Lower lobe of right lung (tissue), 2 donors: ENCODE data around the gene ANKRD33B. TPM values are rescaled to one million over a fixed set of nuclear protein-coding genes. Genes with fewer than 3 reads are reported as not detected.
"Not testable (repeated sequence)": the region's sequence is repeated elsewhere in the genome, so short reads cannot be mapped to it uniquely, and the experiment has no call there.

ENCODE experiments used
- ATAC-seq, 2 donors: fragments of 200-7000 bp; cut with Tn5 transposase; one replicate each; pipeline ENCODE4 v1.9.1; 2020 to 2022; ENCODE audit warnings: mild to moderate bottlenecking in 2 of 2, moderate library complexity in 2 of 2
- DNase-seq: peaks from one replicate; pipeline ENCODE4 v3.0.0-alpha.2; 2020
- H3K27ac ChIP-seq: fragments of 200-600 bp; one replicate; pipeline ENCODE4 v1.8.0; 2022
- H3K27me3 ChIP-seq: fragments of 200-600 bp; one replicate; pipeline ENCODE4 v1.8.0; 2022; ENCODE audit warnings: low read depth
- H3K36me3 ChIP-seq: fragments of 200-600 bp; one replicate; pipeline ENCODE4 v1.8.0; 2022; ENCODE audit warnings: mild to moderate bottlenecking
- H3K4me1 ChIP-seq: fragments of 200-600 bp; one replicate; pipeline ENCODE4 v1.8.0; 2022
- H3K4me3 ChIP-seq: fragments of 200-600 bp; one replicate; pipeline ENCODE4 v1.8.0; 2022; ENCODE audit warnings: mild to moderate bottlenecking
- H3K9me3 ChIP-seq: fragments of 200-600 bp; one replicate; pipeline ENCODE4 v1.8.0; 2022
- CTCF ChIP-seq: fragments of 200-600 bp; IDR thresholded peaks from one replicate; pipeline ENCODE4 v1.8.0; 2022; ENCODE audit warnings: antibody characterized with exemption, mild to moderate bottlenecking
- intact Hi-C: fragments of 100-400 bp; cut with DNase I; formaldehyde crosslinking; loops from one replicate; pipeline ENCODE4 v1.11.0; 2022
- total RNA-seq: library from RNA; stranded (reverse); fragmentation: NEBNext Ultra II Directional; extraction: Animal tissue kit (Norgen Biotek cat#: 25700); gene quantifications from one replicate; pipeline ENCODE4 v1.2.1, GENCODE V29; 2021
- donor health status: DM: no; HTN: yes; CAD: no; lungs with severe emphysema.

Gene ANKRD33B
- total RNA-seq, 1 donor from 2014 or later: 5.8 TPM

DNA sequence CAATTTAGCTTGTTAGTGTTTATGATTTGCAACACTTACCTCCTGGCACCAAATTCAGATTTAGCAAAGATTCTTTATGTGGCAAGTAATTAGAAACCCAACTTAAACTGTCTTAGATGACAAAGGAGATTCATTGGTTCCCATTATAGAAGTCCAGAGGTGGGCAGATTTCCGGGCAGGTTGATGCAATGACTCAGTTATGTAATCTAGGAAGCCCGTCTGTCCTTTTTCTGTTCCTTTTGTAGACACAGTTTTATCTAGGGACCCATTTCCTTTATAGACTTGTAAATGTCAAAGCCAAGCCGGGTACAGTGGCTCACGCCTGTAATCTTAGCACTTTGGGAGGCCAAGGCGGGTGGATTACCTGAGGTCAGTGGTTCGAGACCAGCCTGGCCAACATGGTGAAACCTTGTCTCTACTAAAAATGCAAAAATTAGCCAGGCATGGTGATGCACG lies 20.3 kb upstream of the ANKRD33B start:
- intact Hi-C loops: no loop called here
- no peak for ATAC-seq
- TF ChIP-seq CTCF: no peak

GRCh38 chr5:10545084-10545483 lies 18.8 kb upstream of the ANKRD33B start:
- intact Hi-C loops: no loop called here
- H3K27me3 ChIP-seq: peaks cover 6% of the 10 kb centered on the region
- H3K27ac ChIP-seq: no peak overlapping the region
- H3K4me1 ChIP-seq: no peaks in the 10 kb centered on the region
- no peak for TF ChIP-seq CTCF
- H3K36me3 ChIP-seq: no peaks in the 10 kb centered on the region
- no peak overlapping the region for H3K4me3 ChIP-seq
- H3K9me3 ChIP-seq: no peaks in the 10 kb centered on the region
- DNase-seq (no peak), ATAC-seq (no peak)

More for the DNA sequence above, 20.3 kb upstream of the ANKRD33B start:
- DNase-seq: no peak
- no peak overlapping the region for H3K4me3 ChIP-seq
- H3K36me3 ChIP-seq: no peaks in the 10 kb centered on the region
- no peak overlapping the region for H3K27ac ChIP-seq
- peaks cover 9% of the 10 kb centered on the region for H3K4me1 ChIP-seq
- peaks cover 6% of the 10 kb centered on the region for H3K27me3 ChIP-seq
- H3K9me3 ChIP-seq: no peaks in the 10 kb centered on the region

GRCh38 chr5:10546186-10546585 lies 17.7 kb upstream of the ANKRD33B start:
- DNase-seq: no peak
- no peaks in the 10 kb centered on the region for H3K9me3 ChIP-seq
- no peaks in the 10 kb centered on the region for H3K36me3 ChIP-seq
- no peak for ATAC-seq
- H3K4me1 ChIP-seq: peaks cover 2% of the 10 kb centered on the region
- H3K27me3 ChIP-seq: peaks cover 6% of the 10 kb centered on the region
- H3K27ac ChIP-seq: no peak overlapping the region
- H3K4me3 ChIP-seq: no peak overlapping the region
- TF ChIP-seq CTCF: no peak
- intact Hi-C loops: no loop called here

DNA sequence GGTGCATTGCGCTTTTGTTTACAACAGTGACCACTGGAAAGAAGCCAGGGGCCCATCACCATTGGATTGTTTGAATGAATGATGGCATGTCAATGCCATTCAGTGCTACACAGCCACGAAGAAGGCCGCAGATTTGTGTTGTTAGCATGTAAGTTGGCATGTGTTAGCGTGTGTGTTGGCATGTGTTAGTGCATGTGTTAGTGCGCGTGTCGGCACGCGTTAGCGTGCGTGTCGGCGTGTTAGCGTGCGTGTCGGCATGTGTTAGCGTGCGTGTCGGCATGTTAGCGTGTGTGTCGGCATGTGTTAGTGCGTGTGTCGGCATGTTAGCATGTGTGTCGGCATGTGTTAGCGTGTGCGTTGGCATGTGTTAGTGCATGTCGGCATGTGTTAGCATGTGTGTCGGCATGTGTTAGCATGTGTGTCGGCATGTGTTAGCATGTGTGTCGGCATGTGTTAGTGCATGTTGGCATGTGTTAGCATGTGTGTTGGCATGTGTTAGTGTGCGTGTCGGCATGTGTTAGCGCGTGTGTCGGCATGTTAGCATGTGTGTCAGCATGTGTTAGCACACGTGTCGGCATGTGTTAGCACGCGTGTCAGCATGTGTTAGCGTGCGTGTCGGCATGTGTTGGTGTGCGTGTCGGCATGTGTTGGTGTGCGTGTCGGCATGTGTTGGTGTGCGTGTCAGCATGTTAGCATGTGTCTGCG lies 15.3 kb upstream of the ANKRD33B start:
- no peak for DNase-seq
- intact Hi-C loops: no loop called here
- Histone ChIP-seq H3K36me3 (no peaks in the 10 kb centered on the region), H3K9me3 (no peaks in the 10 kb centered on the region), H3K27me3 (no peaks in the 10 kb centered on the region), H3K4me3 (no peak overlapping the region), H3K4me1 (peaks cover 14% of the 10 kb centered on the region), H3K27ac (no peak overlapping the region)
- TF ChIP-seq CTCF: no peak
- no peak for ATAC-seq

DNA sequence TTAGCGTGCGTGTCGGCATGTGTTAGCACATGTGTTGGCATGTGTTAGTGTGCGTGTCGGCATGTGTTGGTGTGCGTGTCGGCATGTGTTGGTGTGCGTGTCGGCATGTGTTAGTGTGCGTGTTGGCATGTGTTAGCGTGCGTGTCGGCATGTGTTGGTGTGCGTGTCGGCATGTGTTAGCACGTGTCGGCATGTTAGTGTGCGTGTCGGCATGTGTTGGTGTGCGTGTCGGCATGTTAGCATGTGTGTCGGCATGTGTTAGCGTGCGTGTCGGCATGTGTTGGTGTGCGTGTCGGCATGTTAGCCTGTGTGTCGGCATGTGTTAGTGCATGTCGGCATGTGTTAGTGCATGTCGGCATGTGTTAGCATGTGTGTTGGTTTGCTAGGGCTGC lies 14.8 kb upstream of the ANKRD33B start:
- ATAC-seq, H3K27ac ChIP-seq, DNase-seq, intact Hi-C loops, H3K4me3 ChIP-seq, H3K9me3 ChIP-seq, H3K27me3 ChIP-seq, H3K36me3 ChIP-seq: not testable (repeated sequence)
- peaks cover 14% of the 10 kb centered on the region for H3K4me1 ChIP-seq

DNA sequence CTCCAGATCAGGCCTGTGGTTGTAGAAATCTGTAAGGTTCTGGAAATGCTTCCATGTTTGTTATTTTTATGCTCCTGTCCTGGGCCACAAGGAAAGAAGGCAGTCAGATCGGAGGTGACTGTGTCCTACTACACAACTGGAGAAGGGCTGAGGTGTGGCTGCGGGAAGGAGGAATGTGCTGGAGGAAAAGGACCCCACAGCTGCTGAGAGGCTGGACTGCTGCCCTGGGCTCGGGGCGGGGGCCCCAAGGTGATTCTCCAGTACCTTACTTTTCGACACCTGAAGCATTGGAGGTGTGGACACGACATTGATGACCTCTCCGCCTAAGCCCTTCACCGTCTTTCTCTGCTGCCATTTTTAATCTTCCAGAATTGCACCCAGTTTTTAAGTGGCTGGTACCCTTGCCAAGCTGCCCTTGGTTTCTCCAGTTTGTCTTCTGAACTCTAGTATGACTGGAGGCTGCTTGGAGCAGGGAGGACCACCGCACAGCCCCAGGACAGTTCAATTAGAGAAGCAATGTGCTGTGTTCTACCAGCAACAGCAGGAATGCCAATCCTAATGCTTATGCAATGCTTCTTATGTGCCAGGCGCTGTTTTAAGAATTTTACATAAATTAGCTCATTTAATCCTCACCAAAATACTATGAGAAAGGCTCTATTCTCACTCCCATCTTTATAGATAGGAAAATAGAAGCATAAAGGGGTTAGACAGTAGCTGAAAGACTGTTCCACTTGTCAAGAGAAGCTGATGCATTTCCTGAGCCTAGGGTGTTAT lies 13.5 kb upstream of the ANKRD33B start:
- Histone ChIP-seq H3K4me3 (no peak overlapping the region), H3K36me3 (no peaks in the 10 kb centered on the region), H3K9me3 (no peaks in the 10 kb centered on the region), H3K27me3 (no peaks in the 10 kb centered on the region), H3K4me1 (peaks cover 14% of the 10 kb centered on the region), H3K27ac (no peak overlapping the region)
- ATAC-seq (no peak), DNase-seq (no peak)
- TF ChIP-seq CTCF: no peak
- intact Hi-C loops: no loop called here
